ENCODE data around the gene GNAT1. TPM values are rescaled to one million over a fixed set of nuclear protein-coding genes. Genes with fewer than 3 reads are reported as not detected.
A peak's percentile ranks its signal among the peaks of the same experiment; 100 is the strongest.

Gene GNAT1
- total RNA-seq, 4 donors from 2014 or later = not detected

GRCh38 chr3:50212502-50212901, 21.1 kb downstream of the GNAT1 start:
- H3K4me1 ChIP-seq = no peaks in the 10 kb centered on the region
- H3K36me3 ChIP-seq = no peaks in the 10 kb centered on the region
- no peaks in the 10 kb centered on the region for H3K9me3 ChIP-seq
- no peak overlapping the region for H3K4me3 ChIP-seq
- H3K27me3 ChIP-seq = no peaks in the 10 kb centered on the region
- ATAC-seq = no peak
- no peak for TF ChIP-seq POLR2A (IDR thresholded peaks at IDR 0.05)
- TF ChIP-seq EP300 (IDR thresholded peaks at IDR 0.05) = no peak
- TF ChIP-seq POLR2AphosphoS5 (IDR thresholded peaks at IDR 0.05) = no peak
- TF ChIP-seq, protein P1, sequence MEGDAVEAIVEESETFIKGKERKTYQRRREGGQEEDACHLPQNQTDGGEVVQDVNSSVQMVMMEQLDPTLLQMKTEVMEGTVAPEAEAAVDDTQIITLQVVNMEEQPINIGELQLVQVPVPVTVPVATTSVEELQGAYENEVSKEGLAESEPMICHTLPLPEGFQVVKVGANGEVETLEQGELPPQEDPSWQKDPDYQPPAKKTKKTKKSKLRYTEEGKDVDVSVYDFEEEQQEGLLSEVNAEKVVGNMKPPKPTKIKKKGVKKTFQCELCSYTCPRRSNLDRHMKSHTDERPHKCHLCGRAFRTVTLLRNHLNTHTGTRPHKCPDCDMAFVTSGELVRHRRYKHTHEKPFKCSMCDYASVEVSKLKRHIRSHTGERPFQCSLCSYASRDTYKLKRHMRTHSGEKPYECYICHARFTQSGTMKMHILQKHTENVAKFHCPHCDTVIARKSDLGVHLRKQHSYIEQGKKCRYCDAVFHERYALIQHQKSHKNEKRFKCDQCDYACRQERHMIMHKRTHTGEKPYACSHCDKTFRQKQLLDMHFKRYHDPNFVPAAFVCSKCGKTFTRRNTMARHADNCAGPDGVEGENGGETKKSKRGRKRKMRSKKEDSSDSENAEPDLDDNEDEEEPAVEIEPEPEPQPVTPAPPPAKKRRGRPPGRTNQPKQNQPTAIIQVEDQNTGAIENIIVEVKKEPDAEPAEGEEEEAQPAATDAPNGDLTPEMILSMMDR (IDR thresholded peaks at IDR 0.05) = no peak
- no peak overlapping the region for H3K27ac ChIP-seq
- WGBS, 2 donors (ENCODE audit: low coverage in 1 of 2) = 90 to 100% methylated on average over 1 of the region's 4 CpGs

DNA sequence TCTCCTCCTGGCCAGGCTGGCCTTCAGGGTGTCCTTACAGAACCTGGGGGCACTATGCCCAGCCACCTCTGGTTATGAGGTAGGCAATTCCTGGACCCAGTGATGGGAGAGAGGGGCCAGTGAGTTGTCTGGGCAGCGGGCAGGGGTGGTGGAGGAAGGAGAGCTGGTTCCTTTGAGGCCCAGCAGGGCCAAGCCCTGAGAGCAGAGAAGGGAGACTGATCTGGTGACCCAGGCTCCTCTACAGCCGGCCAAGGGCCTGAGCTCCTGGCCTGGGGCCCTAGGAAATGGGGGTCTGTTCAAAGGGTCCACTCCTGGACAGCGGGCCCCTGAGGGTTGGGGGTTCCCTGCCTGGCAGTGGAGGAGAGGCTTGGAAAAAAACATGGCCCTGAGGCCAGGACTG, 21.6 kb downstream of the GNAT1 start:
- Histone ChIP-seq H3K27ac (no peak overlapping the region), H3K27me3 (no peaks in the 10 kb centered on the region), H3K9me3 (no peaks in the 10 kb centered on the region), H3K4me1 (no peaks in the 10 kb centered on the region), H3K4me3 (no peak overlapping the region), H3K36me3 (no peaks in the 10 kb centered on the region)
- WGBS, 2 donors (ENCODE audit: low coverage in 1 of 2) = 100% methylated on average over 1 of the region's 3 CpGs; no CpG with 5 or more reads in 1 of the 2 donors
- TF ChIP-seq, protein P1 (IDR thresholded peaks at IDR 0.05) = no peak
- TF ChIP-seq EP300 (IDR thresholded peaks at IDR 0.05) = no peak
- no peak for TF ChIP-seq POLR2A (IDR thresholded peaks at IDR 0.05)
- TF ChIP-seq POLR2AphosphoS5 (IDR thresholded peaks at IDR 0.05) = no peak
- no peak for ATAC-seq

DNA sequence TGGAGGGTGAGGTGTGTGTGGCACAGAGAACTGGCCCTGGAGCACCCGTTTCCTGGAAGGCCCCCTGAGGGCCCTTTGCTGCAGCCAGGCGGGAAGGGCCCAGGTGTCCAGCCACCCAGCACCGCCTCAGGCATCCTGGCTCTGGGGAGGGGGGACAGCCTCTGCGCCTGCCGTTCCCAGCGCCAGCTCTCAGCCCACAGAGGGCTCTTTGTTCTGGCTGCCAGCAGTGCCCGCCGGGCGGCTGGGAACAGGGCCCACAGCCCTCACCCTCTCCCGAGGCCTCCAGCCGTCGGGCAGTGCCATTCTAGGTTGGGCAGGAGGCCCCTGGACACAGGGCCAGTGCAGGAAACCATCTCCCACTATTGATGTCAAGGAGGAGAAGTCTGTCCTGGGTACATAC, 22.0 kb downstream of the GNAT1 start:
- Histone ChIP-seq H3K9me3 (no peaks in the 10 kb centered on the region), H3K27ac (no peak overlapping the region), H3K4me3 (no peak overlapping the region), H3K27me3 (no peaks in the 10 kb centered on the region), H3K4me1 (no peaks in the 10 kb centered on the region), H3K36me3 (no peaks in the 10 kb centered on the region)
- WGBS, 2 donors (ENCODE audit: low coverage in 1 of 2) = no CpG with 5 or more reads among the region's 12 CpGs
- ATAC-seq = peak; percentile 16
- no peak for TF ChIP-seq POLR2AphosphoS5 (IDR thresholded peaks at IDR 0.05)
- TF ChIP-seq EP300 (IDR thresholded peaks at IDR 0.05) = no peak
- TF ChIP-seq POLR2A (IDR thresholded peaks at IDR 0.05) = no peak
- TF ChIP-seq, protein P1 (IDR thresholded peaks at IDR 0.05) = no peak

- Histone ChIP-seq H3K36me3 (no peaks in the 10 kb centered on the region), H3K4me1 (no peaks in the 10 kb centered on the region), H3K27ac (no peak overlapping the region), H3K27me3 (no peaks in the 10 kb centered on the region), H3K9me3 (no peaks in the 10 kb centered on the region), H3K4me3 (no peak overlapping the region)
- 43% methylated on average over 1 of the region's 10 CpGs; no CpG with 5 or more reads in 1 of the 2 donors for WGBS, 2 donors (ENCODE audit: low coverage in 1 of 2)
- TF ChIP-seq POLR2AphosphoS5 (IDR thresholded peaks at IDR 0.05) (no peak), EP300 (IDR thresholded peaks at IDR 0.05) (no peak), POLR2A (IDR thresholded peaks at IDR 0.05) (no peak)
- TF ChIP-seq, protein P1 (IDR thresholded peaks at IDR 0.05) = no peak
- ATAC-seq = no peak
Observed at GRCh38 chr3:50214824-50215223, 23.4 kb downstream of the GNAT1 start.

DNA sequence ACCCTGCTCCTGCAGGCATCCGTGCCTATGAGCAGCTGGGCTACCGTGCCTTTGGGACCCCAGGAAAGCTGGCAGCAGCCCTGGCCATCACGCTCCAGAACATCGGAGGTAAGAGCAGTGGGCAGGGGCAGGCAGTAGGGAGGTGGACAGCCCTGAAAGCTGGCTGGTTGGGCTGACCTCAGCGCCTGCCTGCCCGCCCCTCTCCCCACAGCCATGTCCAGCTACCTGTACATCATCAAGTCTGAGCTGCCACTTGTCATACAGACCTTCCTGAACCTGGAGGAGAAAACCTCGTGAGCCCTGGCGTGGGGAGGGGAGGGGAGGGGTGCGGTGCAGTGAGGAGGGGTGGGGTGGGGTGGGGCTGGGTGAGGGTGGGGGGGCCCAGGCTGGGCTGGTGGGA, 24.1 kb downstream of the GNAT1 start:
- Histone ChIP-seq H3K9me3 (no peaks in the 10 kb centered on the region), H3K27ac (no peak overlapping the region), H3K4me3 (no peak overlapping the region), H3K36me3 (no peaks in the 10 kb centered on the region), H3K27me3 (peaks cover 4% of the 10 kb centered on the region), H3K4me1 (no peaks in the 10 kb centered on the region)
- WGBS, 2 donors (ENCODE audit: low coverage in 1 of 2) = 68% methylated on average over 4 of the region's 9 CpGs; no CpG with 5 or more reads in 1 of the 2 donors
- no peak for ATAC-seq
- TF ChIP-seq, protein P1 (IDR thresholded peaks at IDR 0.05) = no peak
- TF ChIP-seq POLR2AphosphoS5 (IDR thresholded peaks at IDR 0.05) = no peak
- TF ChIP-seq EP300 (IDR thresholded peaks at IDR 0.05) = no peak
- TF ChIP-seq POLR2A (IDR thresholded peaks at IDR 0.05) = no peak
